Left colon (tissue), 2 donors: ENCODE measurements around the gene TMEM237. TPM values are rescaled to one million over a fixed set of nuclear protein-coding genes. Genes with fewer than 3 reads are reported as not detected.

Source experiments
- ATAC-seq: fragments of 200-7000 bp; cut with Tn5 transposase; one replicate; pipeline ENCODE4 v1.9.1; 2020; ENCODE audit warnings: mild to moderate bottlenecking, moderate library complexity
- DNase-seq, 2 donors: peaks; one replicate each; pipeline ENCODE4 v3.0.0-alpha.2; 2020
- intact Hi-C, 2 donors: fragments of 100-400 bp; cut with DNase I in 1 of 2; cut with micrococcal nuclease in 1 of 2; formaldehyde crosslinking; loops; one replicate each; pipeline versions ENCODE4 v1.11.2 to v1.14.0; 2022; cut with DNase I, micrococcal nuclease
- total RNA-seq, 2 donors: library from RNA; stranded (reverse); fragmentation: NEBNext Ultra II Directional; extraction: Animal tissue kit (Norgen Biotek cat#: 25700); gene quantifications; one replicate each; pipeline ENCODE4 v1.2.1, GENCODE V29; 2021
- donor health status: DM: no; HTN: no; CAD: no.
- donor health status: DM: yes; HTN: yes; CAD: no.

The TMEM237 gene
- total RNA-seq, 2 donors from 2014 or later: 3.6 to 5.2 TPM

- no peak for DNase-seq
- no peak for ATAC-seq
- intact Hi-C loops: no loop called here
These were observed 4.1 kb upstream of the TMEM237 start for GRCh38 chr2:201647431-201647830.

GRCh38 chr2:201644001-201644400, 698 bp upstream of the TMEM237 start:
- DNase-seq: no peak
- intact Hi-C loops: no loop called here
- ATAC-seq: no peak

- ATAC-seq: peak; percentile 98
- intact Hi-C loops: no loop called here
- DNase-seq: peak; percentile 70 to 85
These were observed 606 bp downstream of the TMEM237 start for GRCh38 chr2:201642579-201643215.

GRCh38 chr2:201642086-201642578, 1.2 kb downstream of the TMEM237 start:
- ATAC-seq (peak; percentile 64), DNase-seq (no peak)
- intact Hi-C loops: no loop called here

- intact Hi-C loops: no loop called here
- ATAC-seq (no peak), DNase-seq (no peak)
These were observed 4.1 kb downstream of the TMEM237 start for GRCh38 chr2:201639205-201639604.

- ATAC-seq (no peak), DNase-seq (no peak)
- intact Hi-C loops: no loop called here
These were observed 5.0 kb downstream of the TMEM237 start for GRCh38 chr2:201638326-201638725.

GRCh38 chr2:201633661-201634249, 9.5 kb downstream of the TMEM237 start:
- DNase-seq (no peak), ATAC-seq (no peak)
- intact Hi-C loops: no loop called here

GRCh38 chr2:201631041-201631440, 12.3 kb downstream of the TMEM237 start:
- ATAC-seq (no peak), DNase-seq (no peak)
- intact Hi-C loops: no loop called here

- intact Hi-C loops: no loop called here
- ATAC-seq (no peak), DNase-seq (no peak)
These were observed 12.7 kb downstream of the TMEM237 start for GRCh38 chr2:201630577-201630976.

- intact Hi-C loops: no loop called here
- ATAC-seq (no peak), DNase-seq (no peak)
These were observed 14.8 kb downstream of the TMEM237 start for GRCh38 chr2:201628545-201628944.

GRCh38 chr2:201622306-201622970, 20.9 kb downstream of the TMEM237 start:
- ATAC-seq (no peak), DNase-seq (no peak)
- intact Hi-C loops: no loop called here

- ATAC-seq: no peak
- intact Hi-C loops: no loop called here
- no peak for DNase-seq
These were observed 21.9 kb downstream of the TMEM237 start for GRCh38 chr2:201621293-201621999.

- DNase-seq (peak; percentile 36 to 51), ATAC-seq (peak; percentile 74)
- intact Hi-C loops: no loop called here
These were observed 24.3 kb downstream of the TMEM237 start for GRCh38 chr2:201618744-201619662.

- DNase-seq: no peak
- ATAC-seq: no peak
- intact Hi-C loops: no loop called here
These were observed 35.3 kb downstream of the TMEM237 start for GRCh38 chr2:201608021-201608420.

GRCh38 chr2:201607568-201607967, 35.7 kb downstream of the TMEM237 start:
- DNase-seq (no peak), ATAC-seq (no peak)
- intact Hi-C loops: no loop called here

GRCh38 chr2:201600906-201601305, 42.4 kb downstream of the TMEM237 start:
- no peak for DNase-seq
- intact Hi-C loops: no loop called here
- no peak for ATAC-seq

GRCh38 chr2:201597397-201597796, 45.9 kb downstream of the TMEM237 start:
- DNase-seq (no peak), ATAC-seq (no peak)
- intact Hi-C loops: no loop called here

- intact Hi-C loops: no loop called here
- ATAC-seq: no peak
- DNase-seq: no peak
These were observed 62.8 kb downstream of the TMEM237 start for GRCh38 chr2:201580486-201580885.

GRCh38 chr2:201579536-201579935, 63.8 kb downstream of the TMEM237 start:
- no peak for DNase-seq
- ATAC-seq: no peak
- intact Hi-C loops: no loop called here
